PC-9 (cell line): Measurements from ENCODE around the gene AFAP1. TPM values are rescaled to one million over a fixed set of nuclear protein-coding genes. Genes with fewer than 3 reads are reported as not detected.

Source experiments
- BruUV-seq: library from RNA; stranded (reverse); fragments of 400-500 nt; replicated peaks from 2 replicates; lab custom pipeline; 2021; lab: Mats Ljungman, UMichigan
- CTCF ChIA-PET: fragments of 300-600 bp; sonication (Branson Sonifier 250); formaldehyde crosslinking; loops from one replicate; lab custom pipeline; 2022; ENCODE audit warnings: antibody characterized with exemption; lab: Charles Lee
- POLR2A ChIA-PET: fragments of 300-600 bp; sonication (Branson Sonifier 250); formaldehyde crosslinking; loops from one replicate; lab custom pipeline; 2022; ENCODE audit warnings: antibody characterized with exemption; ENCODE audit not compliant: unreplicated experiment; lab: Charles Lee
- DNase-seq, 2 experiments: peaks; one replicate each; pipeline versions ENCODE4 v3.0.0 to v3.0.0-alpha.2; 2015 to 2022; ENCODE audit warnings: mixed read lengths in 1 of 2
- H2AFZ ChIP-seq: fragments of 200-600 bp; sonication (generic); 2 replicates; pipeline ENCODE4 v1.8.1; 2017; ENCODE audit warnings: antibody characterized with exemption
- H3F3A ChIP-seq: fragments of 200-600 bp; sonication (generic); 2 replicates; pipeline ENCODE4 v1.8.1; 2017; ENCODE audit warnings: antibody characterized with exemption, mild to moderate bottlenecking, low read depth; ENCODE audit not compliant: insufficient read depth
- H3K27ac ChIP-seq: fragments of 200-600 bp; sonication (generic); 2 replicates; pipeline ENCODE4 v1.6.1; 2016; ENCODE audit warnings: mixed run types
- H3K27me3 ChIP-seq: fragments of 200-600 bp; sonication (generic); 2 replicates; pipeline ENCODE4 v1.6.1; 2016; ENCODE audit warnings: low read depth, mixed run types; ENCODE audit not compliant: insufficient read depth
- H3K36me3 ChIP-seq: fragments of 200-600 bp; sonication (generic); 2 replicates; pipeline ENCODE4 v1.6.1; 2016; ENCODE audit warnings: low read depth, mixed run types
- H3K4me1 ChIP-seq: fragments of 200-600 bp; sonication (generic); replicated peaks from 2 replicates; pipeline ENCODE4 v1.6.1; 2016; ENCODE audit warnings: mixed run types; ENCODE audit not compliant: insufficient read depth
- H3K4me2 ChIP-seq: fragments of 200-600 bp; sonication (generic); 2 replicates; pipeline ENCODE4 v1.6.1; 2017; ENCODE audit warnings: mixed run types
- H3K4me3 ChIP-seq: fragments of 200-600 bp; sonication (generic); 2 replicates; pipeline ENCODE4 v1.6.1; 2016; ENCODE audit warnings: mixed run types
- H3K79me2 ChIP-seq: fragments of 200-600 bp; sonication (generic); 2 replicates; pipeline ENCODE4 v1.6.1; 2017; ENCODE audit warnings: low read depth, mixed run types
- H3K9me2 ChIP-seq: fragments of 200-600 bp; sonication (generic); 2 replicates; pipeline ENCODE4 v1.8.1; 2017; ENCODE audit warnings: mild to moderate bottlenecking; ENCODE audit not compliant: insufficient read depth
- H3K9me3 ChIP-seq: fragments of 200-600 bp; sonication (generic); 2 replicates; pipeline ENCODE4 v1.8.1; 2016; ENCODE audit warnings: low read depth; ENCODE audit not compliant: insufficient read depth
- H4K20me1 ChIP-seq: fragments of 200-600 bp; sonication (generic); 2 replicates; pipeline ENCODE4 v1.8.1; 2017; ENCODE audit not compliant: insufficient read depth
- CTCF ChIP-seq: fragments of 200-600 bp; sonication (generic); conservative IDR thresholded peaks from 2 replicates; pipeline ENCODE4 v1.6.1; 2017; ENCODE audit warnings: mixed run types, antibody characterized with exemption, mild to moderate bottlenecking, moderate library complexity
- EZH2 ChIP-seq: fragments of 200-600 bp; sonication (generic); IDR thresholded peaks from 2 replicates; pipeline ENCODE4 v1.8.0; 2017; ENCODE audit warnings: antibody characterized with exemption, low read depth
- intact Hi-C: fragments of 100-400 bp; cut with micrococcal nuclease; formaldehyde crosslinking; loops from one replicate; pipeline ENCODE4 v1.10.0; 2022; ENCODE audit not compliant: unreplicated experiment
- total RNA-seq: library from RNA; stranded (reverse); gene quantifications from 2 replicates; pipeline ENCODE4 v1.2.3, GENCODE V29; 2021

The AFAP1 gene
- total RNA-seq, 1 experiment from 2014 or later: 69.6 TPM

GRCh38 chr4:7950301-7951092, 10.8 kb upstream of the AFAP1 start:
- Histone ChIP-seq H3K9me2 (no peaks in the 10 kb centered on the region), H2AFZ (no peak overlapping the region), H3K4me2 (no peak overlapping the region), H3K79me2 (no peaks in the 10 kb centered on the region), H3K4me1 (peaks cover 6% of the 10 kb centered on the region), H3K9me3 (no peaks in the 10 kb centered on the region), H3K36me3 (no peaks in the 10 kb centered on the region), H3K27ac (no peak overlapping the region), H4K20me1 (no peaks in the 10 kb centered on the region), H3F3A (peaks cover 7% of the 10 kb centered on the region), H3K27me3 (no peaks in the 10 kb centered on the region), H3K4me3 (no peak overlapping the region)
- POLR2A ChIA-PET: no interaction called here
- no peak for DNase-seq
- TF ChIP-seq EZH2 (no peak), CTCF (no peak)
- intact Hi-C loops: no loop called here
- CTCF ChIA-PET: no interaction called here
- no TSS peak for BruUV-seq

- ChIA-PET CTCF (interaction anchor here (0.6 kb wide), 1 partner anchor 54 kb away, joined by 13 read pairs; no protein-coding TSS in a partner anchor), POLR2A (interaction anchor here (0.6 kb wide), 1 partner anchor 10 kb away, joined by 4 read pairs; no protein-coding TSS in a partner anchor)
- H3K36me3 ChIP-seq: no peaks in the 10 kb centered on the region
- no TSS peak for BruUV-seq
- no peaks in the 10 kb centered on the region for H3K9me2 ChIP-seq
- no peak overlapping the region for H2AFZ ChIP-seq
- H3K4me1 ChIP-seq: no peaks in the 10 kb centered on the region
- no peak overlapping the region for H3K4me3 ChIP-seq
- no peaks in the 10 kb centered on the region for H4K20me1 ChIP-seq
- no peak for TF ChIP-seq EZH2
- H3K27me3 ChIP-seq: no peaks in the 10 kb centered on the region
- H3K9me3 ChIP-seq: no peaks in the 10 kb centered on the region
- DNase-seq: no peak
- intact Hi-C loops: no loop called here
- no peak overlapping the region for H3K27ac ChIP-seq
- H3K4me2 ChIP-seq: no peak overlapping the region
- 0 out of 2 replicates have a peak, but pooled peaks cover under 1% of the 10 kb centered on the region for H3F3A ChIP-seq
- H3K79me2 ChIP-seq: no peaks in the 10 kb centered on the region
Observed at GRCh38 chr4:7949759-7950158, 10.1 kb upstream of the AFAP1 start.

- Histone ChIP-seq H3K79me2 (no peaks in the 10 kb centered on the region), H3K4me1 (peaks cover 7% of the 10 kb centered on the region), H3K4me3 (no peak overlapping the region), H3K27me3 (no peaks in the 10 kb centered on the region), H3K27ac (no peak overlapping the region), H3K4me2 (no peak overlapping the region), H3K9me2 (no peaks in the 10 kb centered on the region), H3K36me3 (no peaks in the 10 kb centered on the region), H2AFZ (no peak overlapping the region), H4K20me1 (no peaks in the 10 kb centered on the region), H3K9me3 (no peaks in the 10 kb centered on the region), H3F3A (peaks cover under 1% of the 10 kb centered on the region; the same call in 1 of the 2 replicates)
- BruUV-seq: no TSS peak
- POLR2A ChIA-PET: no interaction called here
- CTCF ChIA-PET: no interaction called here
- TF ChIP-seq CTCF (no peak), EZH2 (no peak)
- DNase-seq: no peak
- intact Hi-C loops: no loop called here
Observed at GRCh38 chr4:7947927-7948326, 8.3 kb upstream of the AFAP1 start.
